PC-3 (cell line): ENCODE measurements around the gene DPM2. TPM values are rescaled to one million over a fixed set of nuclear protein-coding genes. Genes with fewer than 3 reads are reported as not detected.

Experiments used
- ATAC-seq: fragments of 200-7000 bp; cut with Tn5 transposase; 2 replicates; pipeline ENCODE4 v1.9.1; 2020; ENCODE audit warnings: mild to moderate bottlenecking, moderate library complexity
- BruUV-seq: library from RNA; stranded (reverse); fragments of 400-500 nt; replicated peaks from 2 replicates; lab custom pipeline; 2021; lab: Mats Ljungman, UMichigan
- CTCF ChIA-PET: fragments of 300-600 bp; sonication (Branson Sonifier 250); formaldehyde crosslinking; loops from one replicate; lab custom pipeline; 2022; ENCODE audit warnings: antibody characterized with exemption; lab: Charles Lee
- POLR2A ChIA-PET: fragments of 300-600 bp; sonication (Branson Sonifier 250); formaldehyde crosslinking; loops from one replicate; lab custom pipeline; 2022; ENCODE audit warnings: antibody characterized with exemption; ENCODE audit not compliant: unreplicated experiment; lab: Charles Lee
- DNase-seq: peaks from one replicate; pipeline ENCODE4 v3.0.0-alpha.2; 2015
- H2AFZ ChIP-seq: fragments of 300-600 bp; sonication (generic); 2 replicates; pipeline ENCODE4 v1.6.0; 2016; ENCODE audit warnings: antibody characterized with exemption, low read length
- H3F3A ChIP-seq: fragments of 300-600 bp; sonication (generic); one replicate; pipeline ENCODE4 v1.6.0; 2017; ENCODE audit warnings: antibody characterized with exemption, low read length, control low read depth, mild to moderate bottlenecking; ENCODE audit not compliant: unreplicated experiment
- H3K27ac ChIP-seq: fragments of 300-600 bp; sonication (generic); 2 replicates; pipeline ENCODE4 v1.5.1; 2016; ENCODE audit warnings: mild to moderate bottlenecking, low read length
- H3K27me3 ChIP-seq: fragments of 300-600 bp; sonication (generic); 2 replicates; pipeline ENCODE4 v1.6.1; 2016; ENCODE audit warnings: low read length, mixed read lengths
- H3K36me3 ChIP-seq: fragments of 300-600 bp; sonication (generic); 2 replicates; pipeline ENCODE4 v1.6.1; 2016; ENCODE audit warnings: low read depth, mixed run types, low read length, mixed read lengths
- H3K4me1 ChIP-seq: fragments of 300-600 bp; sonication (generic); 2 replicates; pipeline ENCODE4 v1.5.1; 2016; ENCODE audit warnings: low read length; ENCODE audit not compliant: insufficient read depth
- H3K4me2 ChIP-seq: fragments of 300-600 bp; sonication (generic); 2 replicates; pipeline ENCODE4 v1.6.0; 2016; ENCODE audit warnings: low read length
- H3K4me3 ChIP-seq: fragments of 300-600 bp; sonication (generic); 2 replicates; pipeline ENCODE4 v1.5.1; 2016; ENCODE audit warnings: mild to moderate bottlenecking, low read length, mixed read lengths
- H3K79me2 ChIP-seq: fragments of 300-600 bp; sonication (generic); 2 replicates; pipeline ENCODE4 v1.6.1; 2017; ENCODE audit warnings: low read length, mixed read lengths
- H3K9ac ChIP-seq: fragments of 300-600 bp; sonication (generic); 2 replicates; pipeline ENCODE4 v1.6.0; 2016; ENCODE audit warnings: mild to moderate bottlenecking, low read length
- H3K9me2 ChIP-seq: fragments of 300-600 bp; sonication (generic); replicated peaks from 2 replicates; pipeline ENCODE4 v1.6.1; 2016; ENCODE audit warnings: mixed run types, low read length, mixed read lengths
- H3K9me3 ChIP-seq: fragments of 300-600 bp; sonication (generic); 2 replicates; pipeline ENCODE4 v1.6.1; 2016; ENCODE audit warnings: low read length, mixed read lengths
- H4K20me1 ChIP-seq: fragments of 300-600 bp; sonication (generic); 2 replicates; pipeline ENCODE4 v1.6.1; 2016; ENCODE audit warnings: low read length, mixed read lengths
- EZH2 ChIP-seq: fragments of 300-600 bp; sonication (generic); IDR thresholded peaks from one replicate; pipeline ENCODE4 v1.6.1; 2017; ENCODE audit warnings: antibody characterized with exemption, mild to moderate bottlenecking, low read length; ENCODE audit not compliant: unreplicated experiment
- EZH2phosphoT487 ChIP-seq: fragments of 300-600 bp; sonication (generic); IDR thresholded peaks from 2 replicates; pipeline ENCODE4 v1.6.1; 2018; ENCODE audit warnings: mild to moderate bottlenecking, antibody characterized with exemption, low read length, borderline replicate concordance
- intact Hi-C: fragments of 100-400 bp; cut with micrococcal nuclease; formaldehyde crosslinking; loops from 2 replicates; pipeline ENCODE4 v1.9.0; 2023
- total RNA-seq: library from RNA; depleted of rRNA; stranded (reverse); fragments of >200 nt; gene quantifications from 2 replicates; pipeline ENCODE4 v1.2.3, GENCODE V29; 2014
- TF ChIP-seq, protein P1 (sequence below): fragments of 300-600 bp; sonication (generic); conservative IDR thresholded peaks from 2 replicates; pipeline ENCODE4 v1.5.1; 2017; ENCODE audit warnings: antibody characterized with exemption, low read depth, mild to moderate bottlenecking, low read length

Gene DPM2
- total RNA-seq, 1 experiment from 2014 or later, result 33.0 TPM

DNA sequence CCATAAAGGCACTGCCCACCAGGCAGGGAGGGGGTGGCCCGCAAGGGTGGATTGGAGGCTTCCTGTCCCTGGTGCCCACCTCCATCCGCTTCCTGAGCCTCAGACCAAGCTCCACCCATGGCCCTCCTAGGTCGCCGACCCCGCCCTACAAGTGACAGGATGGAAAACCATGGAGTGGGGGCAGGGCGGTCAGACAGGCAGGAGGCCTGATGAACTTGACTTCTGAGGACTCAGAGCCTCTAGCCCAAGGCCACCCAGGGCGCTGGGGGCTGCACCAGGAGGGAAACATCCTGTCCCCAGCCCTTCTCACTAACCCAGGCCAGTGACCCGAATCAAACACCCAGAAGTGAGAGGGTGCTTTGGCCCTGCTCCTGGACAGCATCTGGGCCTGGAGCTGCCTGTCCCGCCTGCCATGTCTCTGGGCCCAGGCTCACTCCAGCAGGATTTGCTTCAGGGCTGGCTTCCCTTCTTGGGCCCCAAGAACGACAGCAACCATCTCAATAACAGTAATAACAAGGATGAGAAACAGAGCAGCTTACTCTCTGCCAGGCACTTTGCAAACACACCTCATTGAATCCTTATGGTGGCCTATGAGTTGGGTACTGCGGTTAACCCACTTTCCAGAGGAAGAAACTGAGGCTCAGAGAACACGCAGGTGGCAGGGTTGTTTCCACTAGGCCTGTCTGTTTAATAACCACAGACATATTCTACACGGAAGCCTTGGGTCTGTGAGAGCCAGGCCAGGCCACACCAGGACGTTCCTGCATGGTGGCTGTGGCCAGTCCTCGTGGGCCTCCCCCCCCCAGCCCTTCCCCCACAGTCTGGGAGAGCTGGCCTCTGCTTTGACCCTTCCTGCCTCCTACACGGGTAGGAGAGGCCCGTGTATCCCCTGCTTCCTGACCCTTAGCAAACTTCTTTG, 33.8 kb downstream of the DPM2 start:
- no peak overlapping the region for H3K27ac ChIP-seq
- TF ChIP-seq EZH2 (no peak), EZH2phosphoT487 (no peak)
- TF ChIP-seq, protein P1, sequence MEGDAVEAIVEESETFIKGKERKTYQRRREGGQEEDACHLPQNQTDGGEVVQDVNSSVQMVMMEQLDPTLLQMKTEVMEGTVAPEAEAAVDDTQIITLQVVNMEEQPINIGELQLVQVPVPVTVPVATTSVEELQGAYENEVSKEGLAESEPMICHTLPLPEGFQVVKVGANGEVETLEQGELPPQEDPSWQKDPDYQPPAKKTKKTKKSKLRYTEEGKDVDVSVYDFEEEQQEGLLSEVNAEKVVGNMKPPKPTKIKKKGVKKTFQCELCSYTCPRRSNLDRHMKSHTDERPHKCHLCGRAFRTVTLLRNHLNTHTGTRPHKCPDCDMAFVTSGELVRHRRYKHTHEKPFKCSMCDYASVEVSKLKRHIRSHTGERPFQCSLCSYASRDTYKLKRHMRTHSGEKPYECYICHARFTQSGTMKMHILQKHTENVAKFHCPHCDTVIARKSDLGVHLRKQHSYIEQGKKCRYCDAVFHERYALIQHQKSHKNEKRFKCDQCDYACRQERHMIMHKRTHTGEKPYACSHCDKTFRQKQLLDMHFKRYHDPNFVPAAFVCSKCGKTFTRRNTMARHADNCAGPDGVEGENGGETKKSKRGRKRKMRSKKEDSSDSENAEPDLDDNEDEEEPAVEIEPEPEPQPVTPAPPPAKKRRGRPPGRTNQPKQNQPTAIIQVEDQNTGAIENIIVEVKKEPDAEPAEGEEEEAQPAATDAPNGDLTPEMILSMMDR, result no peak
- H3K79me2 ChIP-seq, result no peaks in the 10 kb centered on the region
- H3K36me3 ChIP-seq, result no peaks in the 10 kb centered on the region
- no peaks in the 10 kb centered on the region for H4K20me1 ChIP-seq
- intact Hi-C loops, result no loop called here
- no peaks in the 10 kb centered on the region for H3K9me2 ChIP-seq
- no peak overlapping the region for H3K4me2 ChIP-seq
- no peaks in the 10 kb centered on the region for H3F3A ChIP-seq
- ChIA-PET CTCF (no interaction called here), POLR2A (no interaction called here)
- no peak for DNase-seq
- no peak for ATAC-seq
- no peak overlapping the region for H2AFZ ChIP-seq
- no peaks in the 10 kb centered on the region for H3K27me3 ChIP-seq
- no peak overlapping the region for H3K4me3 ChIP-seq
- no TSS peak for BruUV-seq
- no peak overlapping the region for H3K9ac ChIP-seq
- H3K9me3 ChIP-seq, result no peaks in the 10 kb centered on the region
- peaks cover 5% of the 10 kb centered on the region; the same call in 1 of the 2 replicates for H3K4me1 ChIP-seq

DNA sequence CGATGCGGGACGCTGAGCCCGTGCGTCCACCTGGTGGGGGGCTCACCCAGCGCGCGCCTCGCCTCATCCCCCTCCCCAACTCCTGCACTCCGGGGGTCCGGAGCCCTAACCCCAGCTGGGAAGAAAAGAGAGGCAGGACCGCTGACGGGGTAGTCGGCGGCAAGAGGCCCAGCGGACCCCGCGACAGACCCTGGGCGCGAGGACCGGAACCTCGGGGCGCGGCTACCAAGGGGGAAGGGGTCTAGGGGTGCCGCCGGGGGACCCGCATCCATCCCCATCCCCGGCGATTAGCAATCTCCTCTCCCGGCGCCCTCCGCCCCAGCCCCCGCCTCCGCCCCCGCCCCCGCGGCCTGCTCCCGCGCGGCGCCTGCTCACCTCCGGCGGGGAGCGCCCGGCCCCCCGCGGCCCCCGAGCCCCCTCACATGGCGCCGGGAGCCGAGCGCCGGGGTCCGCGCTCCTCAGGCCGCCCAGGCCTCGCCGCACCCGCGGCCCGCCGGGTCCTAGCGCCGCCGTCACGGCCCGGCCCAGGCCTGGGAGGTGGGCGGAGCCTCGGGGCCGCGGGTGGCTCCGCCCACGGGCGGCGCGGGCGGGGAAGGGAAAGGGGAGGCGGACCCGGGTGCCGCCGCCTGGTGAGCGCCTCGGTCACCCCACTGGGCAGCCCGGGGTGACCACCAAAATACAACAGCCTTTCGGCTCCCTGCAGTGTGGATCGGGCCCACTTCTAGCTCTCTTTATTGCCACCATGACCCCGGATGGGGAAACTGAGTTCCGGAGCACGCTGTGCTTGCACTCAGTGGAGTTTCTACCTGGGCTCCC, 38.3 kb downstream of the DPM2 start, which contains the start of gene ST6GALNAC6:
Gene ST6GALNAC6 (minus strand): TSS at position 476 of the 816 bp plus-strand sequence. CDS start 1,622 bp downstream, outside the sequence.
- H3K9ac ChIP-seq, result peak within 1 kb of the TSS; percentile 65
- H3F3A ChIP-seq, result no peaks in the 10 kb centered on the region
- H4K20me1 ChIP-seq, result no peaks in the 10 kb centered on the region
- no peaks in the 10 kb centered on the region for H3K27me3 ChIP-seq
- TF ChIP-seq, protein P1, result no peak
- no peak for TF ChIP-seq EZH2
- no peak for TF ChIP-seq EZH2phosphoT487
- CTCF ChIA-PET, result no interaction called here
- H3K4me1 ChIP-seq, result peaks cover 5% of the 10 kb centered on the region; the same call in 1 of the 2 replicates
- DNase-seq, result peak; percentile 68
- H2AFZ ChIP-seq, result peak within 1 kb of the TSS; percentile 88
- H3K4me2 ChIP-seq, result peak within 1 kb of the TSS; percentile 94
- no peaks in the 10 kb centered on the region for H3K9me2 ChIP-seq
- H3K36me3 ChIP-seq, result peaks cover 20% of the 10 kb centered on the region
- no peaks in the 10 kb centered on the region for H3K79me2 ChIP-seq
- intact Hi-C loops, result no loop called here
- POLR2A ChIA-PET, result interaction anchor here (0.6 kb wide), 1 partner anchor 11 kb away, joined by 3 read pairs; no protein-coding TSS in a partner anchor
- BruUV-seq, result no TSS peak
- no peaks in the 10 kb centered on the region for H3K9me3 ChIP-seq
- H3K27ac ChIP-seq, result no peak within 1 kb of the TSS
- peak; percentile 84 for ATAC-seq
- H3K4me3 ChIP-seq, result peak within 1 kb of the TSS; percentile 84
